Measurements from ENCODE around the gene SLC16A3. TPM values are rescaled to one million over a fixed set of nuclear protein-coding genes. Genes with fewer than 3 reads are reported as not detected.

The SLC16A3 gene
- total and polyA plus RNA-seq, 2 experiments from 2014 or later = 3.5 to 10.6 TPM

DNA sequence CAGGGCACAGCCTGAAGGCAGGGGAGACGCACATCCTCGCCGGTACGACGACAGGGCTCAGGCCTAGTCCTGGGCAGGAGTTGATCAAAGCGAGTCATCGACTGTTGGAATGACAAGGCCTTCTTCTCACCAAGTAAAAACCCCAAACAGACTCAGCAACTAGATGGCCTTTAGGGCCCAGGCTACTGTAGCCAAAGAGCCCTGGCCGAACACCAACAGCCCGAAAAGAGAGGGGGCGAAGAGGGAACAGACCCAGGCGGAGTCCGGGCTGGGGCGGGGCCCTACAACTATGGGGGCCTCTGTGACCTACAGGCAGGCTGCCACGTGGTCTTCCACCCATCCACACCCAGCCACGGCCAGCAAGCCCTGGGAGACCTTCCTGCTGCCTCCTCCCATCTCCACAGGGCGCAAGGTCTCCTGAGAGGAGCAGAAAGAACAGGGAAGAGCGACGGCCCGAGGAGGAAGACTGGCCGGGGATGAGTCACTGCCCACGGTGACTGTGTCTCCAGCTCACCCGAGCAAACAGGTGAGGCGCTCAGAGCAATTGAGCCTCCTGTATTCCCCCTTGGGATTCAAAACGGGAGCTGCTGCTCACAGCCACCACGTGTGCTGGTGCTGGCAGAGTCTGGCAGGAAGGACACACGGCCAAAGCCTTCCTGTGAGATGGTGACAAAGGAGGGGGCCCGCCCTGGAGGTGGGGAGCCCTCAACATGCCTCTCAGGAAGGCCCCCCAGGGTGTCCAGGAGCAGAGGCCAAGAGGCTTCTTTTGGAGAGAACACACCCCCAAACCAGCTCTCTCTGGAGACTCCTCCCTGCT is 17.7 kb downstream of the SLC16A3 start:
- H3K4me3 ChIP-seq = no peak overlapping the region
- H4K20me1 ChIP-seq (replicated peaks; ENCODE audit: insufficient read depth) = peaks cover 47% of the 10 kb centered on the region
- no peaks in the 10 kb centered on the region for H3K9me2 ChIP-seq (ENCODE audit: insufficient read depth)
- no peak for TF ChIP-seq ZNF114 (CRISPR knock-in tag; IDR thresholded peaks at IDR 0.05)
- TF ChIP-seq STAT1 (IDR thresholded peaks at IDR 0.05; ENCODE audit: unreplicated experiment) = no peak
- TF ChIP-seq, protein P1, sequence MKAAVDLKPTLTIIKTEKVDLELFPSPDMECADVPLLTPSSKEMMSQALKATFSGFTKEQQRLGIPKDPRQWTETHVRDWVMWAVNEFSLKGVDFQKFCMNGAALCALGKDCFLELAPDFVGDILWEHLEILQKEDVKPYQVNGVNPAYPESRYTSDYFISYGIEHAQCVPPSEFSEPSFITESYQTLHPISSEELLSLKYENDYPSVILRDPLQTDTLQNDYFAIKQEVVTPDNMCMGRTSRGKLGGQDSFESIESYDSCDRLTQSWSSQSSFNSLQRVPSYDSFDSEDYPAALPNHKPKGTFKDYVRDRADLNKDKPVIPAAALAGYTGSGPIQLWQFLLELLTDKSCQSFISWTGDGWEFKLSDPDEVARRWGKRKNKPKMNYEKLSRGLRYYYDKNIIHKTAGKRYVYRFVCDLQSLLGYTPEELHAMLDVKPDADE (IDR thresholded peaks at IDR 0.05) = no peak
- TF ChIP-seq, protein P2, sequence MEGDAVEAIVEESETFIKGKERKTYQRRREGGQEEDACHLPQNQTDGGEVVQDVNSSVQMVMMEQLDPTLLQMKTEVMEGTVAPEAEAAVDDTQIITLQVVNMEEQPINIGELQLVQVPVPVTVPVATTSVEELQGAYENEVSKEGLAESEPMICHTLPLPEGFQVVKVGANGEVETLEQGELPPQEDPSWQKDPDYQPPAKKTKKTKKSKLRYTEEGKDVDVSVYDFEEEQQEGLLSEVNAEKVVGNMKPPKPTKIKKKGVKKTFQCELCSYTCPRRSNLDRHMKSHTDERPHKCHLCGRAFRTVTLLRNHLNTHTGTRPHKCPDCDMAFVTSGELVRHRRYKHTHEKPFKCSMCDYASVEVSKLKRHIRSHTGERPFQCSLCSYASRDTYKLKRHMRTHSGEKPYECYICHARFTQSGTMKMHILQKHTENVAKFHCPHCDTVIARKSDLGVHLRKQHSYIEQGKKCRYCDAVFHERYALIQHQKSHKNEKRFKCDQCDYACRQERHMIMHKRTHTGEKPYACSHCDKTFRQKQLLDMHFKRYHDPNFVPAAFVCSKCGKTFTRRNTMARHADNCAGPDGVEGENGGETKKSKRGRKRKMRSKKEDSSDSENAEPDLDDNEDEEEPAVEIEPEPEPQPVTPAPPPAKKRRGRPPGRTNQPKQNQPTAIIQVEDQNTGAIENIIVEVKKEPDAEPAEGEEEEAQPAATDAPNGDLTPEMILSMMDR (conservative IDR thresholded peaks at IDR 0.05; ENCODE audit: low read depth in 2 of 2) = no peak
- no peak for TF ChIP-seq EZH2phosphoT487 (IDR thresholded peaks at IDR 0.05; ENCODE audit: unreplicated experiment)
- TF ChIP-seq CREB1 (CRISPR knock-in tag; IDR thresholded peaks at IDR 0.05; ENCODE audit: low read depth) = no peak
- Mint-ChIP-seq H3K27ac (no peak overlapping the region), H3K4me3 (no peak overlapping the region), H3K4me1 (peaks cover 4% of the 10 kb centered on the region; the same call in 2 of the 3 replicates), H3K9me3 (no peaks in the 10 kb centered on the region; the same call in 2 of the 3 replicates), H3K27me3 (ENCODE audit: insufficient read depth, low read depth, poor library complexity) (peaks cover 14% of the 10 kb centered on the region), H3K36me3 (ENCODE audit: low read depth) (peaks cover 86% of the 10 kb centered on the region)
- H3K4me2 ChIP-seq = no peak overlapping the region
- no peaks in the 10 kb centered on the region for H3K27me3 ChIP-seq (ENCODE audit: insufficient read depth)
- ATAC-seq (no peak), DNase-seq (ENCODE audit: low spot score) (no peak)
- H3K4me1 ChIP-seq (ENCODE audit: insufficient read depth) = no peaks in the 10 kb centered on the region
- no peak overlapping the region for H2AFZ ChIP-seq
- H3K36me3 ChIP-seq (ENCODE audit: insufficient read depth) = peaks cover 38% of the 10 kb centered on the region
- no peak overlapping the region for H3K27ac ChIP-seq (ENCODE audit: low read depth)
- peaks cover 43% of the 10 kb centered on the region for H3K79me2 ChIP-seq (replicated peaks; ENCODE audit: insufficient read depth)
- H3F3A ChIP-seq (replicated peaks; ENCODE audit: low read depth) = peaks cover 7% of the 10 kb centered on the region; the same call in 1 of the 2 replicates

DNA sequence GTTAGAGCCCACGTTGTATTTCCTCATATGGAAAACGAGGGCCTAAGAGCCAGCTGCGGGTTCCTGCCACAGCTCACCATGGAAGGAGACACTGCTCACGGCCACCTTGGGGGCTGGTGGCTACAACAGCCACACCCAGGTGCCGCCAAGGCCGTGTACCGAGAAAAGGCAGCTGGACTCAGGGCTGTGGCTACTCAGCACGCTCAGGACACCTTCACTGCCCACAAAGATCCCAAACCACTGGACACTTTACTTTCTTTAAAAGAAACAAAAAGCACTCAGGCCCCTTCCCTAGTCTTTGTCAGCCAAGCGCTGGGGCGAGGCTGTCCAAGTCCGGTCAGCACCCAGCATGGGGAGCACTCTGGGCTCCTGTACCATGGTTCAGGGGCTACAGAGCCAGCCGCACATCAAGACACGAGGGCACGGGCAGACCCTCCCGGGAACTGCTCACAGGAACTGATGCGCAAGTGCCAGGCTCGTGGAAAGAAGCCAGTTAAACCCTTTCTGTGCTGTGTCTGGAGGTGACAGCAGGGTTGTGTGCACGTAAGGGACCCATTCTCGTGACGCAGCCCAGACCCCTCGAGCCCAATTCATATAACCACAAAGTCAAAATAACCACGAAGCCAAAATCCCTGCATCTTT is 18.5 kb downstream of the SLC16A3 start:
- no peak overlapping the region for H3K4me2 ChIP-seq
- no peak for TF ChIP-seq STAT1 (IDR thresholded peaks at IDR 0.05; ENCODE audit: unreplicated experiment)
- no peak for TF ChIP-seq JUNB (IDR thresholded peaks at IDR 0.05; ENCODE audit: unreplicated experiment)
- TF ChIP-seq, protein P3, sequence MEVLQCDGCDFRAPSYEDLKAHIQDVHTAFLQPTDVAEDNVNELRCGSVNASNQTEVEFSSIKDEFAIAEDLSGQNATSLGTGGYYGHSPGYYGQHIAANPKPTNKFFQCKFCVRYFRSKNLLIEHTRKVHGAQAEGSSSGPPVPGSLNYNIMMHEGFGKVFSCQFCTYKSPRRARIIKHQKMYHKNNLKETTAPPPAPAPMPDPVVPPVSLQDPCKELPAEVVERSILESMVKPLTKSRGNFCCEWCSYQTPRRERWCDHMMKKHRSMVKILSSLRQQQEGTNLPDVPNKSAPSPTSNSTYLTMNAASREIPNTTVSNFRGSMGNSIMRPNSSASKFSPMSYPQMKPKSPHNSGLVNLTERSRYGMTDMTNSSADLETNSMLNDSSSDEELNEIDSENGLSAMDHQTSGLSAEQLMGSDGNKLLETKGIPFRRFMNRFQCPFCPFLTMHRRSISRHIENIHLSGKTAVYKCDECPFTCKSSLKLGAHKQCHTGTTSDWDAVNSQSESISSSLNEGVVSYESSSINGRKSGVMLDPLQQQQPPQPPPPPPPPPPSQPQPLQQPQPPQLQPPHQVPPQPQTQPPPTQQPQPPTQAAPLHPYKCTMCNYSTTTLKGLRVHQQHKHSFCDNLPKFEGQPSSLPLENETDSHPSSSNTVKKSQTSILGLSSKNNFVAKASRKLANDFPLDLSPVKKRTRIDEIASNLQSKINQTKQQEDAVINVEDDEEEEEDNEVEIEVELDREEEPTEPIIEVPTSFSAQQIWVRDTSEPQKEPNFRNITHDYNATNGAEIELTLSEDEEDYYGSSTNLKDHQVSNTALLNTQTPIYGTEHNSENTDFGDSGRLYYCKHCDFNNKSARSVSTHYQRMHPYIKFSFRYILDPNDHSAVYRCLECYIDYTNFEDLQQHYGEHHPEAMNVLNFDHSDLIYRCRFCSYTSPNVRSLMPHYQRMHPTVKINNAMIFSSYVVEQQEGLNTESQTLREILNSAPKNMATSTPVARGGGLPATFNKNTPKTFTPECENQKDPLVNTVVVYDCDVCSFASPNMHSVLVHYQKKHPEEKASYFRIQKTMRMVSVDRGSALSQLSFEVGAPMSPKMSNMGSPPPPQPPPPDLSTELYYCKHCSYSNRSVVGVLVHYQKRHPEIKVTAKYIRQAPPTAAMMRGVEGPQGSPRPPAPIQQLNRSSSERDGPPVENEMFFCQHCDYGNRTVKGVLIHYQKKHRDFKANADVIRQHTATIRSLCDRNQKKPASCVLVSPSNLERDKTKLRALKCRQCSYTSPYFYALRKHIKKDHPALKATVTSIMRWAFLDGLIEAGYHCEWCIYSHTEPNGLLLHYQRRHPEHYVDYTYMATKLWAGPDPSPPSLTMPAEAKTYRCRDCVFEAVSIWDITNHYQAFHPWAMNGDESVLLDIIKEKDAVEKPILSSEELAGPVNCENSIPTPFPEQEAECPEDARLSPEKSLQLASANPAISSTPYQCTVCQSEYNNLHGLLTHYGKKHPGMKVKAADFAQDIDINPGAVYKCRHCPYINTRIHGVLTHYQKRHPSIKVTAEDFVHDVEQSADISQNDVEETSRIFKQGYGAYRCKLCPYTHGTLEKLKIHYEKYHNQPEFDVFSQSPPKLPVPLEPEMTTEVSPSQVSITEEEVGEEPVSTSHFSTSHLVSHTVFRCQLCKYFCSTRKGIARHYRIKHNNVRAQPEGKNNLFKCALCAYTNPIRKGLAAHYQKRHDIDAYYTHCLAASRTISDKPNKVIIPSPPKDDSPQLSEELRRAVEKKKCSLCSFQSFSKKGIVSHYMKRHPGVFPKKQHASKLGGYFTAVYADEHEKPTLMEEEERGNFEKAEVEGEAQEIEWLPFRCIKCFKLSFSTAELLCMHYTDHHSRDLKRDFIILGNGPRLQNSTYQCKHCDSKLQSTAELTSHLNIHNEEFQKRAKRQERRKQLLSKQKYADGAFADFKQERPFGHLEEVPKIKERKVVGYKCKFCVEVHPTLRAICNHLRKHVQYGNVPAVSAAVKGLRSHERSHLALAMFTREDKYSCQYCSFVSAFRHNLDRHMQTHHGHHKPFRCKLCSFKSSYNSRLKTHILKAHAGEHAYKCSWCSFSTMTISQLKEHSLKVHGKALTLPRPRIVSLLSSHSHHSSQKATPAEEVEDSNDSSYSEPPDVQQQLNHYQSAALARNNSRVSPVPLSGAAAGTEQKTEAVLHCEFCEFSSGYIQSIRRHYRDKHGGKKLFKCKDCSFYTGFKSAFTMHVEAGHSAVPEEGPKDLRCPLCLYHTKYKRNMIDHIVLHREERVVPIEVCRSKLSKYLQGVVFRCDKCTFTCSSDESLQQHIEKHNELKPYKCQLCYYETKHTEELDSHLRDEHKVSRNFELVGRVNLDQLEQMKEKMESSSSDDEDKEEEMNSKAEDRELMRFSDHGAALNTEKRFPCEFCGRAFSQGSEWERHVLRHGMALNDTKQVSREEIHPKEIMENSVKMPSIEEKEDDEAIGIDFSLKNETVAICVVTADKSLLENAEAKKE (CRISPR knock-in tag; IDR thresholded peaks at IDR 0.05) = no peak
- TF ChIP-seq EZH2 (IDR thresholded peaks at IDR 0.05; ENCODE audit: low read depth, unreplicated experiment) = no peak
- TF ChIP-seq, protein P1 (IDR thresholded peaks at IDR 0.05) = no peak

More for the DNA sequence above, 18.5 kb downstream of the SLC16A3 start:
- Histone ChIP-seq H3K4me3 (no peak overlapping the region), H4K20me1 (replicated peaks; ENCODE audit: insufficient read depth) (peaks cover 49% of the 10 kb centered on the region), H3K27ac (ENCODE audit: low read depth) (no peak overlapping the region), H3K27me3 (ENCODE audit: insufficient read depth) (no peaks in the 10 kb centered on the region), H3K4me1 (ENCODE audit: insufficient read depth) (no peaks in the 10 kb centered on the region), H3K79me2 (replicated peaks; ENCODE audit: insufficient read depth) (peaks cover 50% of the 10 kb centered on the region), H3K36me3 (ENCODE audit: insufficient read depth) (peaks cover 45% of the 10 kb centered on the region), H2AFZ (no peak overlapping the region), H3K9me2 (ENCODE audit: insufficient read depth) (no peaks in the 10 kb centered on the region), H3F3A (replicated peaks; ENCODE audit: low read depth) (peaks cover 7% of the 10 kb centered on the region; the same call in 1 of the 2 replicates)
- peaks cover 93% of the 10 kb centered on the region for H3K36me3 Mint-ChIP-seq (ENCODE audit: low read depth)
- H3K9me3 Mint-ChIP-seq = peaks cover 1% of the 10 kb centered on the region; the same call in 1 of the 3 replicates
- H3K4me3 Mint-ChIP-seq = no peak overlapping the region
- DNase-seq (ENCODE audit: low spot score) (no peak), ATAC-seq (no peak)
- H3K27me3 Mint-ChIP-seq (ENCODE audit: insufficient read depth, low read depth, poor library complexity) = peaks cover 14% of the 10 kb centered on the region
- H3K4me1 Mint-ChIP-seq = peaks cover 4% of the 10 kb centered on the region; the same call in 2 of the 3 replicates
- H3K27ac Mint-ChIP-seq = no peak overlapping the region

Data from GM23338 (cell line).